Measurements from ENCODE around the gene OR7A5. TPM values are rescaled to one million over a fixed set of nuclear protein-coding genes. Genes with fewer than 3 reads are reported as not detected.

Gene OR7A5
- total RNA-seq, 2 experiments from 2014 or later = not detected

DNA sequence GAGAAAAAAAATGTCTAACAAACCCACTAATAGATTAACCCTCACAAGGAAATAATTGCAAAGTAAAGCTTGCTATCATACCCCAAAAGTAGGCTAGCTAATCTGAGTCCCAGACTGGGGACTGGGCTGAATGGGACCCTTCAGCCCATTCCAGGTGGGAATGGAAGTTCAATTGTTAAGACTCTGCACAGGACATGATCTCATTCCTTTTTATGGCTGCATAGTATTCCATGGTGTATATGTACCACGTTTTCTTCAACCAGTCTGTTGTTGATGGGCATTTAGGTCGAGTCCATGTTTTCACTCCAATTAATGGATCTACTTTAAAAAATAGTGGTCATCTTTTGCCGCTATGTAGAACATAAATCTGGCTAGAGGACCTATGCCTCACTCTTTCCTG, 17.9 kb downstream of the OR7A5 start:
- CTCF ChIA-PET (ENCODE audit: unreplicated experiment) = interaction anchor here (0.5 kb wide), 1 partner anchor 517 kb away, joined by 3 read pairs; no protein-coding TSS in a partner anchor
- no TSS peak for BruUV-seq (replicated peaks)
- no peaks in the 10 kb centered on the region for H3K4me1 ChIP-seq (ENCODE audit: insufficient read depth, low read length, poor library complexity, severe bottlenecking)

DNA sequence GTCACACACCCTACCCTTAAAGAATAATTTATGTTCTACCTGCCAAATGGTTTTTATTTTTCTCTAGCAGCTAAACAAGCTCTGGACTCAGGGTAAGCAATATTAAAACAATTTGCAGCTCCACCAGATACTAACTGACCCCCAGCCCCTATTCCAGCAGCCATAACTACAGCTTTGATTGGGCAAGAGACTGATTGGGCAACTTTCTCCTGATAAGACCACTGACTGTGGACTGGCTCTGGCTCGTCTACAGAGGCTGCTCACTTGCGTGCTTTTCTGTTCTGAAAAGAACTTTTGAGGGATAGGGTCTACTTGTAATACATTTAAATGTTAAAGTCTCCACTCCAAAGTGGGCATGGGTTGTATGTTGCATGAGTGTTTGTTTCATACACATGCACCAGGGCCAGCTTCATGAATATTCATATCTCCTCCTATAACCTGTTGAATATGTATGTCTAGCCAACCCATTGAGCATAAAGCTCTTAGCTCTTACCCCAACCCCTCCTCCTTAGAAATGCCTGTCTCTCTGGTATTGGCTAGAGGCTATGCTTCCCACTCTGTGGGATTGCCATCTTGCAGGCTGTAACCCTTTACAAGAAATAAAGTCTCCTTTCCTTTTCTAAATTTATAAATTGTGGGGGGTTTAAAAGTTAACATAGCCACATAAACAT, 19.9 kb downstream of the OR7A5 start:
- Histone ChIP-seq H2AFZ (ENCODE audit: low read length) (no peak overlapping the region), H3K4me3 (ENCODE audit: low read depth, low read length, poor library complexity, severe bottlenecking) (no peak overlapping the region), H3K4me1 (ENCODE audit: insufficient read depth, low read length, poor library complexity, severe bottlenecking) (no peaks in the 10 kb centered on the region), H3K36me3 (ENCODE audit: insufficient read depth, low read length) (no peaks in the 10 kb centered on the region), H3K9me2 (ENCODE audit: insufficient read depth, low read length) (no peaks in the 10 kb centered on the region), H4K20me1 (ENCODE audit: insufficient read depth, low read length) (no peaks in the 10 kb centered on the region; the same call in 1 of the 2 replicates), H3K79me2 (ENCODE audit: insufficient read depth, low read depth, low read length) (no peaks in the 10 kb centered on the region), H3K4me2 (ENCODE audit: low read length) (no peak overlapping the region), H3K9me3 (ENCODE audit: low read length) (no peaks in the 10 kb centered on the region), H3K27ac (ENCODE audit: low read depth, low read length, poor library complexity, severe bottlenecking) (no peak overlapping the region)
- CTCF ChIA-PET (ENCODE audit: unreplicated experiment) = no interaction called here
- DNase-seq (ENCODE audit: low spot score) = no peak
- TF ChIP-seq, protein P1, sequence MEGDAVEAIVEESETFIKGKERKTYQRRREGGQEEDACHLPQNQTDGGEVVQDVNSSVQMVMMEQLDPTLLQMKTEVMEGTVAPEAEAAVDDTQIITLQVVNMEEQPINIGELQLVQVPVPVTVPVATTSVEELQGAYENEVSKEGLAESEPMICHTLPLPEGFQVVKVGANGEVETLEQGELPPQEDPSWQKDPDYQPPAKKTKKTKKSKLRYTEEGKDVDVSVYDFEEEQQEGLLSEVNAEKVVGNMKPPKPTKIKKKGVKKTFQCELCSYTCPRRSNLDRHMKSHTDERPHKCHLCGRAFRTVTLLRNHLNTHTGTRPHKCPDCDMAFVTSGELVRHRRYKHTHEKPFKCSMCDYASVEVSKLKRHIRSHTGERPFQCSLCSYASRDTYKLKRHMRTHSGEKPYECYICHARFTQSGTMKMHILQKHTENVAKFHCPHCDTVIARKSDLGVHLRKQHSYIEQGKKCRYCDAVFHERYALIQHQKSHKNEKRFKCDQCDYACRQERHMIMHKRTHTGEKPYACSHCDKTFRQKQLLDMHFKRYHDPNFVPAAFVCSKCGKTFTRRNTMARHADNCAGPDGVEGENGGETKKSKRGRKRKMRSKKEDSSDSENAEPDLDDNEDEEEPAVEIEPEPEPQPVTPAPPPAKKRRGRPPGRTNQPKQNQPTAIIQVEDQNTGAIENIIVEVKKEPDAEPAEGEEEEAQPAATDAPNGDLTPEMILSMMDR (conservative IDR thresholded peaks at IDR 0.05; ENCODE audit: low read length) = no peak
- BruUV-seq (replicated peaks) = no TSS peak
- POLR2A ChIA-PET = no interaction called here
- intact Hi-C loops (cut with micrococcal nuclease; ENCODE audit: unreplicated experiment) = no loop called here

More for the DNA sequence above, 17.9 kb downstream of the OR7A5 start:
- Histone ChIP-seq H4K20me1 (ENCODE audit: insufficient read depth, low read length) (no peaks in the 10 kb centered on the region; the same call in 1 of the 2 replicates), H3K9me2 (ENCODE audit: insufficient read depth, low read length) (no peaks in the 10 kb centered on the region), H3K9me3 (ENCODE audit: low read length) (no peaks in the 10 kb centered on the region), H3K4me3 (ENCODE audit: low read depth, low read length, poor library complexity, severe bottlenecking) (no peak overlapping the region), H3K36me3 (ENCODE audit: insufficient read depth, low read length) (no peaks in the 10 kb centered on the region), H3K4me2 (ENCODE audit: low read length) (no peak overlapping the region), H2AFZ (ENCODE audit: low read length) (no peak overlapping the region), H3K79me2 (ENCODE audit: insufficient read depth, low read depth, low read length) (no peaks in the 10 kb centered on the region), H3K27ac (ENCODE audit: low read depth, low read length, poor library complexity, severe bottlenecking) (no peak overlapping the region)
- DNase-seq (ENCODE audit: low spot score) = no peak
- no peak for TF ChIP-seq EZH2phosphoT487 (IDR thresholded peaks at IDR 0.05; ENCODE audit: borderline replicate concordance, low read depth, low read length)
- TF ChIP-seq, protein P1 (conservative IDR thresholded peaks at IDR 0.05; ENCODE audit: low read length) = no peak
- intact Hi-C loops (cut with micrococcal nuclease; ENCODE audit: unreplicated experiment) = no loop called here
- POLR2A ChIA-PET = no interaction called here

DNA sequence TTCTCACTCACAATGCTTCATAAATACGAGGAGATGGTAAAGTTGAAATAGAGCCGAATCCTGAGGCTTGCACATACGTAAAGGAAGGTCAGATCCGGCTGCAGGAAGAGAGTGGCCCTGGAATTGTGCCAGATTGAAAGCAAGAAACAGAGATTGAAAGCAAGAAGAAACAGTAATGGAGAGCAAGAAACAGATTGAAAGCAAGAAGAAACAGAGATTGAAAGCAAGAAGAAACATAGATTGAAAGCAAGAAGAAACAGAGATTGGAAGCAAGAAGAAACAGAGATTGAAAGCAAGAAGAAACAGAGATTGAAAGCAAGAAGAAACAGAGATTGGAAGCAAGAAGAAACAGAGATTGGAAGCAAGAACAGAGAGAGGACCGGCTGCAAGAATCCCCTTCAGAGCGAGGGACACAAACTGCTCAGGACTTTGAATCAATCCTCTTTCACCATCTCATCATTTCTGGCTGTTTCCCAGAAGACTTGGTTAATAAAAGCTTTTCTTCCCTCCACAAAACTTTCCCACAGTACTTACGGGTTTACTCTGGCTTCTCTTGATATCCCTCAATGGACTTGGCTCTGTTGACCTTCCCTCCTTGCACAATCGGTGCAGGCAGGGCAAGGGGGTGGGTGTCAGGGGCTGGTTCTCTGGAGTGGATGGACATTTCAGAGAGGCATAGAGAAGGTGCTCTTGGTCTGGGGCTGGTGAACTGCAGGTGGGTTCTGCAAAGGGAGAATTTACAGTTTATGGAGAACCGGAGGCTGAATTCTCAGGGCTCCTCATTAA, 25.5 kb downstream of the OR7A5 start:
- Histone ChIP-seq H3K9me2 (ENCODE audit: insufficient read depth, low read length) (no peaks in the 10 kb centered on the region), H3K9me3 (ENCODE audit: low read length) (no peaks in the 10 kb centered on the region), H3K27ac (ENCODE audit: low read depth, low read length, poor library complexity, severe bottlenecking) (no peak overlapping the region), H4K20me1 (ENCODE audit: insufficient read depth, low read length) (no peaks in the 10 kb centered on the region; the same call in 1 of the 2 replicates), H3K4me2 (ENCODE audit: low read length) (no peak overlapping the region), H3K79me2 (ENCODE audit: insufficient read depth, low read depth, low read length) (no peaks in the 10 kb centered on the region), H2AFZ (ENCODE audit: low read length) (0 out of 2 replicates have a peak overlapping the region, but pooled peaks have one; percentile 24), H3K36me3 (ENCODE audit: insufficient read depth, low read length) (no peaks in the 10 kb centered on the region), H3K4me3 (ENCODE audit: low read depth, low read length, poor library complexity, severe bottlenecking) (no peak overlapping the region), H3K4me1 (ENCODE audit: insufficient read depth, low read length, poor library complexity, severe bottlenecking) (no peaks in the 10 kb centered on the region)
- intact Hi-C loops (cut with micrococcal nuclease; ENCODE audit: unreplicated experiment) = no loop called here
- no peak for TF ChIP-seq EZH2phosphoT487 (IDR thresholded peaks at IDR 0.05; ENCODE audit: borderline replicate concordance, low read depth, low read length)
- TF ChIP-seq, protein P1 (conservative IDR thresholded peaks at IDR 0.05; ENCODE audit: low read length) = no peak
- DNase-seq (ENCODE audit: low spot score) = no peak
- BruUV-seq (replicated peaks) = no TSS peak
- ChIA-PET POLR2A (no interaction called here), CTCF (ENCODE audit: unreplicated experiment) (no interaction called here)
